Adrenal gland (tissue), 5 donors: ENCODE measurements around the gene EIF3D.

ENCODE experiments used
- POLR2A ChIP-seq, 2 donors: fragments of 450-650 bp; IDR thresholded peaks; one replicate each; pipeline ENCODE4 v1.6.1; 2017; ENCODE audit warnings: antibody characterized with exemption in 2 of 2, mild to moderate bottlenecking in 2 of 2, moderate library complexity in 1 of 2
- TF ChIP-seq, protein P1 (sequence below), 6 experiments: fragments of 450-650 bp in 4 of 6; fragments of 200-600 bp in 2 of 6; sonication (generic) in 1 of 6; IDR thresholded peaks; 1 replicate in 5 of 6; 2 replicates in 1 of 6; pipeline versions ENCODE4 v1.5.1 to v1.8.0; 2016 to 2021; ENCODE audit warnings: antibody characterized with exemption in 6 of 6, mild to moderate bottlenecking in 2 of 6, moderate library complexity in 1 of 6
- donor health status: DM: no; HTN: no; CAD: no.

DNA sequence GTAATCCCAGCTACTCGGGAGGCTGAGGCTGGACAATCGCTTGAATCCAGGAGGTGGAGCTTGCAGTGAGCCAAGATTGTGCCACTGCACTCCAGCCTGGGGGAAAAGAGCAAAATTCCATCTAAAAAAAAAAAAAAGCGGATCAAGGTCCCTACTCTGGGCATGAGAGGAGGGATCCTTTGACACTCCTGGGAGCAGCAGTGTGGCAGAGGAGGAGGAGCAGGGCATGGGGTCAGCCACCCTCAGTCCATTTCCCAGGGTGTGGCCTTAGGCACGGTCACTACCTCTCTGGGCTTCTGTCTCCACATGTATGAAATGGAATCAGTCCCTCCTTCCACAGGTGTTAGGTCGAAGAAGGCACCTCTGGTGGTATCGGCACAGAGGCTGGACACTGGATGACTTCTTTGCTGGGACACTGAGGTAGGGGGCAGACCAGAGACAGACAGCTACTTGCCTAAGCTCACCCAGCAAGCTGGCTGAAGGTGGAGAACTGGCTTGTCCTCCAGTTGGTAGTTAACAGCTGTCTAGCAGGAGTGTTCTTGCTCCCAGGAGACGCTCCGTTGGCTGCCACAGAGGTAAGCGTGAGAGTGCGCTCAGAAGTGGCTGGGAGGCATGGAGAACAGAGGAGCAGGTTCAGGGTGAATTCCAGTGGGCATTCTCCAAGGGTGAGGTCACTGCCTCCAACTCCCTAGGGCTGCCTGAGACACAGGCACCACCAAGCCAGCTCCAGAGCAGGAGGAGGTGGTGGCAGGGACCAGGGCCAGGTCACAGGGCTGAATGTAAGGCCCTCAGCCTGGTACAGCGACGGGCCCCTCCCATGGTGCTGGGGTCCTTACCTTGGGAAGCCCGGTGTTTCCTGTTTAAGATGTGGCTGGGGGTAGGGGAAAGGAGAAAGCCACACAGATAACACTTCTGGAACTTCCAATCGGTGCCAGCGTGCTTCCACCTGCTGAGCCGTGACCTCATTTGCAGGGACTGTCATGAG lies 67.0 kb downstream of the EIF3D start:
- TF ChIP-seq, protein P1, sequence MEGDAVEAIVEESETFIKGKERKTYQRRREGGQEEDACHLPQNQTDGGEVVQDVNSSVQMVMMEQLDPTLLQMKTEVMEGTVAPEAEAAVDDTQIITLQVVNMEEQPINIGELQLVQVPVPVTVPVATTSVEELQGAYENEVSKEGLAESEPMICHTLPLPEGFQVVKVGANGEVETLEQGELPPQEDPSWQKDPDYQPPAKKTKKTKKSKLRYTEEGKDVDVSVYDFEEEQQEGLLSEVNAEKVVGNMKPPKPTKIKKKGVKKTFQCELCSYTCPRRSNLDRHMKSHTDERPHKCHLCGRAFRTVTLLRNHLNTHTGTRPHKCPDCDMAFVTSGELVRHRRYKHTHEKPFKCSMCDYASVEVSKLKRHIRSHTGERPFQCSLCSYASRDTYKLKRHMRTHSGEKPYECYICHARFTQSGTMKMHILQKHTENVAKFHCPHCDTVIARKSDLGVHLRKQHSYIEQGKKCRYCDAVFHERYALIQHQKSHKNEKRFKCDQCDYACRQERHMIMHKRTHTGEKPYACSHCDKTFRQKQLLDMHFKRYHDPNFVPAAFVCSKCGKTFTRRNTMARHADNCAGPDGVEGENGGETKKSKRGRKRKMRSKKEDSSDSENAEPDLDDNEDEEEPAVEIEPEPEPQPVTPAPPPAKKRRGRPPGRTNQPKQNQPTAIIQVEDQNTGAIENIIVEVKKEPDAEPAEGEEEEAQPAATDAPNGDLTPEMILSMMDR (IDR thresholded peaks at IDR 0.05) = no peak
- no peak for TF ChIP-seq POLR2A (IDR thresholded peaks at IDR 0.05)
